ENCODE results near the gene CDK5. TPM values are rescaled to one million over a fixed set of nuclear protein-coding genes. Genes with fewer than 3 reads are reported as not detected.

CDK5 gene
- total and polyA plus RNA-seq, 2 of the 13 experiments (the other 11 are each of a cell fraction or from before 2014, with no cell fraction given): 16.4 to 21.3 TPM

DNA sequence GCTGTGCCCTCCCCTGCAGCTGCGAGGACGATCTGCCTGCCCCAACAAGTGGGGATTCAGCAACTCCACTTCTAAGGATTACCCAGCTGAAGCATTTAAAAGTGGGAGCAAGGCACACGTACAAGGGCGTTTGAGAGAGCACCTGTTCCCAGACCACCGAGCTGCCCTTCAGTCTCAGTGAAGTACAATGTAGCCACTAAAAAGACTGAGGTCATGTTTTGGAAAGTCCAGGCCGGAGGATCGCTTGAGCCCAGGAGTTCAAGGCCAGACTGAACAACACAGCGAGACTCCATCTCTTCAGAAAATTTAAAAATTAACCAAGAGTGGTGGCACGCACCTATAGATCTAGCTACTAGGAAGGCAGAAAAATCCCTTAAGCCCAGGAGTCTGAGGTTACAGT lies 52.1 kb downstream of the CDK5 start (continued):
- TF ChIP-seq, protein P1, sequence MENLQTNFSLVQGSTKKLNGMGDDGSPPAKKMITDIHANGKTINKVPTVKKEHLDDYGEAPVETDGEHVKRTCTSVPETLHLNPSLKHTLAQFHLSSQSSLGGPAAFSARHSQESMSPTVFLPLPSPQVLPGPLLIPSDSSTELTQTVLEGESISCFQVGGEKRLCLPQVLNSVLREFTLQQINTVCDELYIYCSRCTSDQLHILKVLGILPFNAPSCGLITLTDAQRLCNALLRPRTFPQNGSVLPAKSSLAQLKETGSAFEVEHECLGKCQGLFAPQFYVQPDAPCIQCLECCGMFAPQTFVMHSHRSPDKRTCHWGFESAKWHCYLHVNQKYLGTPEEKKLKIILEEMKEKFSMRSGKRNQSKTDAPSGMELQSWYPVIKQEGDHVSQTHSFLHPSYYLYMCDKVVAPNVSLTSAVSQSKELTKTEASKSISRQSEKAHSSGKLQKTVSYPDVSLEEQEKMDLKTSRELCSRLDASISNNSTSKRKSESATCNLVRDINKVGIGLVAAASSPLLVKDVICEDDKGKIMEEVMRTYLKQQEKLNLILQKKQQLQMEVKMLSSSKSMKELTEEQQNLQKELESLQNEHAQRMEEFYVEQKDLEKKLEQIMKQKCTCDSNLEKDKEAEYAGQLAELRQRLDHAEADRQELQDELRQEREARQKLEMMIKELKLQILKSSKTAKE (CRISPR knock-in tag; IDR thresholded peaks at IDR 0.05; ENCODE audit: borderline replicate concordance): no peak
- no peak for TF ChIP-seq POLR2A (IDR thresholded peaks at IDR 0.05; ENCODE audit: insufficient read depth in 1 of 2, low read depth in 2 of 2, low read length in 2 of 2)
- TF ChIP-seq ATF1 (CRISPR knock-in tag; IDR thresholded peaks at IDR 0.05): no peak
- no peak for TF ChIP-seq ZNF354B (CRISPR knock-in tag; IDR thresholded peaks at IDR 0.05)
- no peak for TF ChIP-seq SOX6 (IDR thresholded peaks at IDR 0.05)
- TF ChIP-seq SOX6 (CRISPR knock-in tag; IDR thresholded peaks at IDR 0.05): peak; percentile 52
- TF ChIP-seq NCOA5 (CRISPR knock-in tag; IDR thresholded peaks at IDR 0.05): no peak
- no peak for TF ChIP-seq ZNF766 (CRISPR knock-in tag; IDR thresholded peaks at IDR 0.05; ENCODE audit: borderline replicate concordance)
- TF ChIP-seq ZNF549 (CRISPR knock-in tag; IDR thresholded peaks at IDR 0.05): no peak
- TF ChIP-seq, protein P2, sequence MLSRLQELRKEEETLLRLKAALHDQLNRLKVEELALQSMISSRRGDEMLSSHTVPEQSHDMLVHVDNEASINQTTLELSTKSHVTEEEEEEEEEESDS (CRISPR knock-in tag; IDR thresholded peaks at IDR 0.05; ENCODE audit: borderline replicate concordance): no peak
- TF ChIP-seq, protein P3, sequence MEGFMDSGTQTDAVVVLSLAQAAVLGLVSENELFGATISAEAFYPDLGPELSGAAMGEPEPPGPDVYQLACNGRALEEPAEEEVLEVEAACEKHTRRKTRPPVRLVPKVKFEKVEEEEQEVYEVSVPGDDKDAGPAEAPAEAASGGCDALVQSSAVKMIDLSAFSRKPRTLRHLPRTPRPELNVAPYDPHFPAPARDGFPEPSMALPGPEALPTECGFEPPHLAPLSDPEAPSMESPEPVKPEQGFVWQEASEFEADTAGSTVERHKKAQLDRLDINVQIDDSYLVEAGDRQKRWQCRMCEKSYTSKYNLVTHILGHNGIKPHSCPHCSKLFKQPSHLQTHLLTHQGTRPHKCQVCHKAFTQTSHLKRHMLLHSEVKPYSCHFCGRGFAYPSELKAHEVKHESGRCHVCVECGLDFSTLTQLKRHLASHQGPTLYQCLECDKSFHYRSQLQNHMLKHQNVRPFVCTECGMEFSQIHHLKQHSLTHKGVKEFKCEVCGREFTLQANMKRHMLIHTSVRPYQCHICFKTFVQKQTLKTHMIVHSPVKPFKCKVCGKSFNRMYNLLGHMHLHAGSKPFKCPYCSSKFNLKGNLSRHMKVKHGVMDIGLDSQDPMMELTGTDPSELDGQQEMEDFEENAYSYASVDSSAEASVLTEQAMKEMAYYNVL (CRISPR knock-in tag; IDR thresholded peaks at IDR 0.05; ENCODE audit: borderline replicate concordance): no peak
- TF ChIP-seq KDM6A (CRISPR knock-in tag; IDR thresholded peaks at IDR 0.05; ENCODE audit: low read depth): no peak
- TF ChIP-seq, protein P4, sequence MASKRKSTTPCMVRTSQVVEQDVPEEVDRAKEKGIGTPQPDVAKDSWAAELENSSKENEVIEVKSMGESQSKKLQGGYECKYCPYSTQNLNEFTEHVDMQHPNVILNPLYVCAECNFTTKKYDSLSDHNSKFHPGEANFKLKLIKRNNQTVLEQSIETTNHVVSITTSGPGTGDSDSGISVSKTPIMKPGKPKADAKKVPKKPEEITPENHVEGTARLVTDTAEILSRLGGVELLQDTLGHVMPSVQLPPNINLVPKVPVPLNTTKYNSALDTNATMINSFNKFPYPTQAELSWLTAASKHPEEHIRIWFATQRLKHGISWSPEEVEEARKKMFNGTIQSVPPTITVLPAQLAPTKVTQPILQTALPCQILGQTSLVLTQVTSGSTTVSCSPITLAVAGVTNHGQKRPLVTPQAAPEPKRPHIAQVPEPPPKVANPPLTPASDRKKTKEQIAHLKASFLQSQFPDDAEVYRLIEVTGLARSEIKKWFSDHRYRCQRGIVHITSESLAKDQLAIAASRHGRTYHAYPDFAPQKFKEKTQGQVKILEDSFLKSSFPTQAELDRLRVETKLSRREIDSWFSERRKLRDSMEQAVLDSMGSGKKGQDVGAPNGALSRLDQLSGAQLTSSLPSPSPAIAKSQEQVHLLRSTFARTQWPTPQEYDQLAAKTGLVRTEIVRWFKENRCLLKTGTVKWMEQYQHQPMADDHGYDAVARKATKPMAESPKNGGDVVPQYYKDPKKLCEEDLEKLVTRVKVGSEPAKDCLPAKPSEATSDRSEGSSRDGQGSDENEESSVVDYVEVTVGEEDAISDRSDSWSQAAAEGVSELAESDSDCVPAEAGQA (IDR thresholded peaks at IDR 0.05; ENCODE audit: low read depth): no peak
- TF ChIP-seq, protein P4 (CRISPR knock-in tag; IDR thresholded peaks at IDR 0.05; ENCODE audit: borderline replicate concordance): no peak
- peak; percentile 69; the same call in 1 of the 2 replicates for TF ChIP-seq RCOR2 (CRISPR knock-in tag; IDR thresholded peaks at IDR 0.05)
- no peak for TF ChIP-seq ZNF703 (CRISPR knock-in tag; IDR thresholded peaks at IDR 0.05; ENCODE audit: borderline replicate concordance)
- TF ChIP-seq KLF15 (CRISPR knock-in tag; IDR thresholded peaks at IDR 0.05; ENCODE audit: borderline replicate concordance): no peak
- no peak for TF ChIP-seq MXI1 (IDR thresholded peaks at IDR 0.05; ENCODE audit: borderline replicate concordance, low read depth, low read length)
- TF ChIP-seq ZNF530 (CRISPR knock-in tag; IDR thresholded peaks at IDR 0.05; ENCODE audit: low read depth): no peak
- TF ChIP-seq, protein P5, sequence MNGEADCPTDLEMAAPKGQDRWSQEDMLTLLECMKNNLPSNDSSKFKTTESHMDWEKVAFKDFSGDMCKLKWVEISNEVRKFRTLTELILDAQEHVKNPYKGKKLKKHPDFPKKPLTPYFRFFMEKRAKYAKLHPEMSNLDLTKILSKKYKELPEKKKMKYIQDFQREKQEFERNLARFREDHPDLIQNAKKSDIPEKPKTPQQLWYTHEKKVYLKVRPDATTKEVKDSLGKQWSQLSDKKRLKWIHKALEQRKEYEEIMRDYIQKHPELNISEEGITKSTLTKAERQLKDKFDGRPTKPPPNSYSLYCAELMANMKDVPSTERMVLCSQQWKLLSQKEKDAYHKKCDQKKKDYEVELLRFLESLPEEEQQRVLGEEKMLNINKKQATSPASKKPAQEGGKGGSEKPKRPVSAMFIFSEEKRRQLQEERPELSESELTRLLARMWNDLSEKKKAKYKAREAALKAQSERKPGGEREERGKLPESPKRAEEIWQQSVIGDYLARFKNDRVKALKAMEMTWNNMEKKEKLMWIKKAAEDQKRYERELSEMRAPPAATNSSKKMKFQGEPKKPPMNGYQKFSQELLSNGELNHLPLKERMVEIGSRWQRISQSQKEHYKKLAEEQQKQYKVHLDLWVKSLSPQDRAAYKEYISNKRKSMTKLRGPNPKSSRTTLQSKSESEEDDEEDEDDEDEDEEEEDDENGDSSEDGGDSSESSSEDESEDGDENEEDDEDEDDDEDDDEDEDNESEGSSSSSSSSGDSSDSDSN (CRISPR knock-in tag; IDR thresholded peaks at IDR 0.05): no peak

Data from HepG2 (cell line).